Fibroblast of mammary gland (primary cell): Measurements from ENCODE around the gene FAM120B.

Experiments
- DNase-seq: peaks from one replicate; pipeline ENCODE4 v3.0.0-alpha.2; 2010; ENCODE audit warnings: low read depth
- H3K4me3 ChIP-seq: 2 replicates; pipeline ENCODE4 v1.5.1; 2011; ENCODE audit warnings: low read depth, mild to moderate bottlenecking, low read length, moderate library complexity; ENCODE audit not compliant: control insufficient read depth
- TF ChIP-seq, protein P1 (sequence below): conservative IDR thresholded peaks from 2 replicates; pipeline ENCODE4 v1.5.1; 2011; ENCODE audit warnings: low read depth, low read length, inconsistent platforms; ENCODE audit not compliant: control insufficient read depth, insufficient read depth

FAM120B gene

GRCh38 chr6:170371588-170371987, 65.0 kb downstream of the FAM120B start:
- no peak for DNase-seq
- no peak overlapping the region for H3K4me3 ChIP-seq
- TF ChIP-seq, protein P1, sequence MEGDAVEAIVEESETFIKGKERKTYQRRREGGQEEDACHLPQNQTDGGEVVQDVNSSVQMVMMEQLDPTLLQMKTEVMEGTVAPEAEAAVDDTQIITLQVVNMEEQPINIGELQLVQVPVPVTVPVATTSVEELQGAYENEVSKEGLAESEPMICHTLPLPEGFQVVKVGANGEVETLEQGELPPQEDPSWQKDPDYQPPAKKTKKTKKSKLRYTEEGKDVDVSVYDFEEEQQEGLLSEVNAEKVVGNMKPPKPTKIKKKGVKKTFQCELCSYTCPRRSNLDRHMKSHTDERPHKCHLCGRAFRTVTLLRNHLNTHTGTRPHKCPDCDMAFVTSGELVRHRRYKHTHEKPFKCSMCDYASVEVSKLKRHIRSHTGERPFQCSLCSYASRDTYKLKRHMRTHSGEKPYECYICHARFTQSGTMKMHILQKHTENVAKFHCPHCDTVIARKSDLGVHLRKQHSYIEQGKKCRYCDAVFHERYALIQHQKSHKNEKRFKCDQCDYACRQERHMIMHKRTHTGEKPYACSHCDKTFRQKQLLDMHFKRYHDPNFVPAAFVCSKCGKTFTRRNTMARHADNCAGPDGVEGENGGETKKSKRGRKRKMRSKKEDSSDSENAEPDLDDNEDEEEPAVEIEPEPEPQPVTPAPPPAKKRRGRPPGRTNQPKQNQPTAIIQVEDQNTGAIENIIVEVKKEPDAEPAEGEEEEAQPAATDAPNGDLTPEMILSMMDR: no peak

- no peak overlapping the region for H3K4me3 ChIP-seq
- DNase-seq: no peak
- TF ChIP-seq, protein P1: no peak
Observed at GRCh38 chr6:170372380-170373325, 66.1 kb downstream of the FAM120B start.

DNA sequence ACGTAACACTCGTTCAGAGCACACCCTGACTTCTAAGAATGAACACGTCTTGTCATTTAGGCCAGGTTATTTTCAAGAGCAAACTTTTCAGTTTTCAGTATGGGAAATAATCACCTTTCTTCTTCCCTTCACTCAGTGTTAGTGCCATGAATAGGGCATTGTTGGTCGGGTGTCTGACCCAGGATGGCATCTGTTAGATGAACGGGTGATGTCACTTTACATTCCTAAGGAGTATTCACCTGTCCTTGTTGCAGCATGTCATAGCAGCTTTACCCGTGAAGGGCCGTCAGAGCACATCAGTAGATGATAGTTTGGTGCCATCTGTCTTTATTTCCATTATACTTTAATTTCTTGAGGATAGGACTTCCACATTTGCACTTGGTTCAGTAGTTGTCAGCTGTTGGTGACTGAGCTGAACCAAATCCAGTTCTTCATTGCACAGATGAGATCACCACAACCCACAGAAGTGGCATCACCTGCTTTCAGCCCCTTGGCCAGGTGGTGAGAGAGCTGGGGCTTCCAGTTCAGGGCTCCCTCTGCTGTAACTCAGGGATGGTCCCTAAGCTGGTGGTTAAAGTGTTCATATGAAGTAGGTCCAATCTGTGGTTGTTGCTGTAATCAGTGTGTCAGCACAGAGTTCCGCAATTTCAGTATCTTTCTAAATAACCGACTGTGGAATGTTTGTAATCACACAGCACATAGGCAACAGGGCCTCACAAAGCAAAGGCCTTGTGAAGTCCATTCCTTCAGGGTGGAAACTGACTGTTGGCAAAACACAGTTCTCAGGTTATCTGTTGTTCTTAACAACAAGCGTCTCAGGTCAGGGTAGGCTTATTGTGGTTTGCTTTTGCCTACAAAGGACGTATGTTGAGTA, 68.2 kb downstream of the FAM120B start:
- DNase-seq: peak; percentile 5
- no peak overlapping the region for H3K4me3 ChIP-seq
- TF ChIP-seq, protein P1: no peak

- TF ChIP-seq, protein P1: no peak
- H3K4me3 ChIP-seq: no peak overlapping the region
- DNase-seq: no peak
Observed at GRCh38 chr6:170375661-170376060, 69.1 kb downstream of the FAM120B start.

DNA sequence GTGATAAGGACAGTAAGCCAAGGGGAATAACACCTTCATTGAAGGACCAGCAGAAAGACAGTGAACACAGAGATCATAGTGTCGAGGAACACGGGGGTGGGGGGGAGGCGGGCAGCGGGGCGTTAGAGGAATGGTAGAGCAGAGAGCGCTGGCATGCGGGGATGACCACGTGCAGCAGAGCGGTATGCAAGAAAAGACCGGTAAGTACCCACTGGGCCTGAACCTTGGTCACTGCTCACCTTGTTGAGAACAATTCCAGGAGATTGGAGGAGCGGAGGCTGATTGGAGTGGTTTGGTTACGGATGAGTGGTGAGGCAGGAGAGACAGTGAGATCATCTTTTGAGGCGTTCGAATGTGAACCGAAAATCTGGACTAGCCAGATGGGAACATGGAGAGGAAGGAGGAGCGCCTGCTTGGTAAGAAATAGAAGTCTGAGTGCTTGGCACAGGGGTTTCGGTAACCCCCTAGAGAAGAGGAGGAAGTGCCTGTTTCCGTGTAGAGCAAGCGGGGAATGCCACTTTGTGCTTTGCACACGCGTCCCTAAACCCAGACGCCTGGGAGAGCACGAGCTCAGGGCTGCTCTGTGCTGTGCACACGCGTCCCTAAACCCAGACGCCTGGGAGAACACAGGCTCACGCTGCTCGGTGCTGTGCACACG, 70.0 kb downstream of the FAM120B start:
- H3K4me3 ChIP-seq: no peak overlapping the region
- no peak for DNase-seq
- TF ChIP-seq, protein P1: no peak

GRCh38 chr6:170378502-170378901, 71.9 kb downstream of the FAM120B start:
- no peak overlapping the region for H3K4me3 ChIP-seq
- no peak for DNase-seq
- TF ChIP-seq, protein P1: no peak
